HS-27A (cell line): Measurements from ENCODE around the gene WARS2.

ENCODE experiments used
- DNase-seq: peaks from one replicate; pipeline ENCODE4 v3.0.0-alpha.2; 2012; ENCODE audit warnings: low read depth, missing footprints

Gene WARS2

DNA sequence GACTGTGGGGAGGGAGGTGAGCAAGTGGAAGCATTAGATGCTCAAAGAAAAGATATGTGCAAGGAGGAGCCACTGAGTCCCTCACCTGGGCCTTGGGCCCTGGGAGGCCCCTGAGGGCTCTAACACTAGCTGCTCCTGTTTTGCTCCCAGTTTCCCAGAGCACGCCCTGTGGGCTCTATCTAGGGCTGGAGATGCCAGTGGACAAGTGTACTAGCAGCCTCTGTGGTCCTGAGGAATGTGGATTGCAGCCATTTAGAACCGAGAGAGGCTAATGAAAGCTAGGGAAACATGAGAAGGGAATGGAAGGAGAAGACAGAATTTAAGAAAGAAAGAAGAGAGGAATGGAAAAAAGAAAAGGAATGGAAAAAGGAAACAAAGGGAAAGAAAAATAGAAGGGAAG, 142.3 kb downstream of the WARS2 start:
- DNase-seq = no peak

DNA sequence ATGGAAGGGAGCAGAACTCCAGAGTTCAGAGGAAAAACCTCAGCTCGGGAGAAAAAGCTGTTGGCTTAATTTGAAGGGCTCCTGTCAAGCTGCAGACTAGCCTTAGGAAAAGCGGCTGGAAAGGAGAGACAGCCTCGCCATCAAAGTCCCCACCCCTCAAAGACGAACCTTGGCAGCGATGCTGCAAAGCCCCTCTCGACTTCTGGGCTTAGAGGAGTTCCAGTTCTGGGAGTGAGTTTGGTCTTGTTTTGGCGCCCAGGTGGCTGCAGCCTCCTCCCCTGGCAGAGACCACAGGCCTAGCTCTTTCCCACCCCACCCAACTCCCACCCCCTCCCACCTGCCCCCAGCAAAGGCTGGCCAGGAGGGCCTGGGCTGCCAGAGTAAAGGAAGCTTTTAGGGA, 143.2 kb downstream of the WARS2 start:
- DNase-seq = no peak

DNA sequence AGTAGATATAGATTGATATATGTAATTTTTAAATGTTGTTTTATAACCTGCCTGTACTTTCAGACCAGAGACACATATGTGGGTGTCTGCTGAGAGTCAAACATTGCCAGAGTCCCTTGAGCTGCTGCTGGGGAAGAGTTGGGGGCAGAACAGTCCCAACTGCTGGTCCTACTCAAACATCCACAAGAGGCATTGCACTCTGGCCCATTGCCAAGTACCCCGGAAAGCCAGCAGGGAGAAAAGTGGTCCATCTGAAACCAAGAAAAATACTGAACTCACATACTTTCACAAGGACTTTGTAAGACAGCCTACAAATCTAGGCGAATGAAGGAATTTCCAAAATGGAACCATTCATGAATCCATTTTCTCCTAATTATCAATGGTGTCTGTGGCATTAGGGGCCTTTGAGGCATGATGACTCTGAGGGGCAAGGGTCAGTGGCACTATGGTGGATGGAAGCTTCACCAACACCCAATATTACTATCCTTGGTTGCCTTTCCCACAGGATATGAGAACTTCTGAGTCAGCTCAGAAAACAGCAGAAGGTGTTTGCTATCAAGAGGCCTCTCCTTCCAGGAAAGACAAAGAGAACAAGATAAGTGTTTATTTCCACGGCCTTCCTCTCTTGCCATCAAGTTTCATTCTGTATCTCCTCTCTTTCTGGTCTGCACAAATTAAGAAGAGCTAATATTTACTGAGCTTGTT, 145.0 kb downstream of the WARS2 start:
- DNase-seq = no peak

- DNase-seq = no peak
Measured at GRCh38 chr1:118993700-118994026, 146.8 kb downstream of the WARS2 start.

- DNase-seq = no peak
Measured at GRCh38 chr1:118992868-118993699, 147.4 kb downstream of the WARS2 start.

DNA sequence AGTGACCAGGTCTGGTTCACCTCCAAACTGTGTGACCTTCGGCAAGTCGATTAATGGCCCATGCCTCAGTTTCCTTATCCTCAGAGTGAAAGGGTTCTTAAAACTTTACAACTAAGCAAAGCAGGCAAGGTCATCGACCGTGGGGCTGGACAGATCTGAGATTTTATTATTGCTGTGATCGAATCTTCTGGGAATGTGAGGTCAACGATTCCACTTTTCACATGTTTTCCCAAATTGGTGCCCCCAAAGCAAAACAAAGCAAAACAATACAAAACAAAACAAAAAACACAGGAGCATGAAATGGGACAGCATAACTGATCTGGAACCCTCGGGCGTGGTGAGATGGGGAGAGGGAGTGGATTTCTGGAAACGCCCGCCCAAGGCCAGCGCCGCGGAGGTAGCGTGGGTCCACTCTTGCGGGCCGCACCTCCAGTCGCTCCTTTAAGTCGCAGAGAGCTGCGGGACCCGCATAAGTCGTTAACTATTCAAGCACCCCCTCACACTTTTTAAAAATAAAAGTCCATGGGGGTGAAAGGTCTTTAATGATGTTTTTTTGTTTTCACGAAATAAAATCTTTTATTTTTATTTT, 148.1 kb downstream of the WARS2 start:
- DNase-seq = no peak

DNA sequence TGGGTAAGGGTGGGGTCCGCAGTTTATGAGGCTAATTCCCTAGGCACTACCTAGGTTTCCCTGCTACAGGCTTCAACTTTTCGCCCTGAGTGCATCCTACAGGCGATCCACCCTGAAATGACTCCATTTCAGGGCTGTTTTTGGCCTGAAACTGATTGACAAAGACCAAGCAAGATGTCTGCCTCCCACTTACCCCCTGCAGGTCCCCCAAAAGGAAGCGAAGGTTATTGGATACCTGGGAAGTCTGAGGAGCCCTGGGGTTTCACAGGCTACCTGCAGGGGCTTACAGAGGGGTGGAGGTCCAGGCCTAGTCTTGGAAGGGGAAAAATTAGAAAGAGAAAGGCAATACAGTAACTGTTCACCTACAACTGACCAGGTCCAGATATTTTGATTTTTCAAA, 149.0 kb downstream of the WARS2 start:
- no peak for DNase-seq

GRCh38 chr1:118990513-118991152, 149.8 kb downstream of the WARS2 start:
- no peak for DNase-seq

DNA sequence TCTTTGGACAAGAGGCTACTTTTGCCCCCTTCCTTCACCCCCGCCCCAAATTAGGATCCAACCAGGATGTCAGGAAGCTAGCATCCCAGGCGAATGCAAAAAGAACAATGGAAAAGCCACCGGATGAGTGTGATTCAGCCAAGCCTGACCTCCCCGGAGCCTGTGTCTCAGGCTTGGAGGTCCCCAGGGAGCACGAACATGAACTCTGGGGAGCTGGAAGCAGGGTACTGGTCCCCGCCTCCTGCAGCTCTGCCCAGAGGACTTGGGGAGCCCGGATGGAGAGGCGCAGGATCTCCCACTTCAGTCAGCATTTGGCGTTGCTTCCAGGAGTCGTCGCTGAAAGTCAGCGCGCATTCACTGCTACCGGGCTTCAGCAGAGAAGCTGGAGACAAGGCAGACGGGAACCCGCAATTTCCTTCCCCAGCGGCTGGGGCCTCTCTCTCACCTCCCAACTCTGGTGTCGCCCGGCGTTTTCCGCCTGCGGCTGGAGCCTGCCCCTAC, 150.5 kb downstream of the WARS2 start:
- no peak for DNase-seq

- DNase-seq = no peak
Measured at GRCh38 chr1:118989006-118989815, 151.2 kb downstream of the WARS2 start.

GRCh38 chr1:118988186-118989005, 152.1 kb downstream of the WARS2 start, which contains the start of gene TBX15:
Gene TBX15, minus strand, starts transcription at chr1:118988343. Its CDS starts 548 bp downstream, at chr1:118987795.
- no peak for DNase-seq

- no peak for DNase-seq
Measured at GRCh38 chr1:118987468-118988185, 152.8 kb downstream of the WARS2 start.

- DNase-seq = no peak
Measured at GRCh38 chr1:118986555-118987467, 153.6 kb downstream of the WARS2 start.

DNA sequence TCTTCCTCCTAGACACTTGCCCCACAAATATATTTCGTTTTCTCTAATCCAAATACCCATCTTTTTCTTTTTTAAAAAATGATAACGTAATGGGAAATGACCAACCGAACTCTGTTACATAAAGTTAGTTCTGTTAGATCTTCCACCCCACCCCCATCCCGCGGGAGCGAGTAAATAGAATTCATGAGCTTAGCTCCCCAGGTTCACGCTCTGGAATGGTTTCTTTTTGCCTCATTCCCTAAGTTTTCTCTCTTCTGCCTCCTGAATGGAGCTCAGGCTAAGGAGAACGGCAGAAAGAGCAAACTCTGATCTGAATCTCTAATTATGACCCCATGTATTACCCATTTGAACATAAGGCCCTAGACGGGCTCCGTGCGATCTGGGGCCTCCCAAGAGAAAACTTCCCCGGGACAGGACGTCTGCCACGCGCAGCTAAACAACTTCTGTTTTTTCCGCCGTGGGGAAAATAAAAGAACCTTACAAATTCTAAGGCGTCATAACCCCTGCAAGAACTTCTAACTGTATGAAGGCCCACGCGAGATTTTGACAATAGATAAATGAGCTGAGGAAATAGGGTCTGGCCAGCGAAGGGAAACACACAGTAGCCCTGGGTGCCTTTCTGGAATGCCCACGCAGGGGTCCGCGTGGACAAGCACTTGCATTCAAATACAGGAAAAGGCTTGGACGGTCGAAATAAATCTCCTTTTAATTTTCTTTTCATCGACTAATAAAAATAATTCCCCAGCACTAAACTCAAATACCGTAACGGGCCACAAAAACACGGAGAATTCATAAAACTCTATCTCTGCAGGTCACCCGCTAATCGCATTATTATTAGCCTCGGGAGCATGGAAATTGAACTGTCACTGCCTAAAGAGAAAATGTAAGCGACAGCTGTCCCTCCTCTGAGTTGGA, 154.6 kb downstream of the WARS2 start:
- DNase-seq = no peak

GRCh38 chr1:118984722-118985639, 155.5 kb downstream of the WARS2 start:
- DNase-seq = no peak

DNA sequence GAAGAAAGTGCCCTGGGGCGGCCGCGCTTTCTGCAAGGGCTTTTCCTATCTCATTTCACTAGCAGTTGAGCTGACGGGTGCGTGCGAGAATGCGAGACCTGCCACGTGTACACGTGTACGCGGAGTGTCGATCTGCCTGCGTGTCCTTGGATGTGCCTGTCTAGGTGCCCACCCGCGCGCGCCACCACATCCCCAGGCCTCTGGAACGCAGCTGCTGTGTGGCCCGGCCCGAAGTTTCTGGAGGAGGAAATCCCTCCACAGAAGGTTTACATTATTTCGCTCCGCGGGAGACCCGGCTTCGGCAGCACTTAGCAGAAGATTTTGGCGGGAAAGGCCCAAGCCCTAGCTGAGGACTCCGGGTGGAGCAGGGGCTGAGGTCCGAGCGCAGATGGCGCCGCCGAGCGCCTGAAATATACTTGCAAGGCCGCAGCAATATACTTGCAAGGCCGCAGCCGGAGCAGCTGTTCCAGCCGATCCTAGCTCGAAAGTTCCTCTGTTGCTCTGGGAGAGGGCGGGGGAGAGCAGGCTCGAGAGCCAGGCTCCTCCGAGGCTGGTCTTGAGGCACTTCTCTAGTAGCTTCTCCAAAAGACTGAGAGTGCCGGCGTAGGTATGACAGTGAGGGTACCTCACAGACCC, 156.2 kb downstream of the WARS2 start:
- no peak for DNase-seq
